ENCODE results near the gene SRGAP3. TPM values are rescaled to one million over a fixed set of nuclear protein-coding genes. Genes with fewer than 3 reads are reported as not detected.

Gene SRGAP3
- total and polyA plus RNA-seq, 2 donors (not counting 1 experiment from before 2014, with no cell fraction given): 0.92 to 12.4 TPM

DNA sequence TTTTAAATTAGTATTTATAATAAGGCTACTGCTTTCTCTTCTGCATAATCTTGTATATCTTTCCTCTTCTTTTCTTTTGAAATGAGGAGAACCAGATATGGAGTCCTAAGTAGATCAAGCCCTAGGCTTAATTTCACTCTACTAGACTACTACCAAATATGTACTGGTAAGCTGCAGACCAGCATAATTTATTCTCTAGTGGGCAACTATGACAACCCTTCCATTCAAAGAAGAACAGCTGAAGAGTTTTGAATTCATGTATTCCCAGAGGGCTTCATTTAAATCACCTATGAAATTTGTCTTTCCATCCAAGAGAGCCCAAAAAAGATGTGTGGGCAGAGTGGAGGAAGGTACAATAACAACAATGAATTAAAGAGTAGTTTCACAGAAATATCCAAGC, 296.1 kb downstream of the SRGAP3 start:
- Histone ChIP-seq H2AFZ (ENCODE audit: low read length) (no peak overlapping the region), H3K79me2 (ENCODE audit: control insufficient read depth, insufficient read depth, low read length) (peaks cover 30% of the 10 kb centered on the region), H3K4me2 (ENCODE audit: extremely low read depth, insufficient read depth, low read length) (no peak overlapping the region), H3K36me3 (ENCODE audit: control insufficient read depth, insufficient read depth, low read length) (no peaks in the 10 kb centered on the region), H3K9ac (ENCODE audit: insufficient read depth, low read length) (no peak overlapping the region), H4K20me1 (ENCODE audit: control insufficient read depth, extremely low read depth, insufficient read depth, low read length) (no peaks in the 10 kb centered on the region), H3K4me3 (replicated peaks in 1 of 4; ENCODE audit: control extremely low read depth in 1 of 4, insufficient read depth in 1 of 4, low read depth in 3 of 4, low read length in 4 of 4) (no peak overlapping the region), H3K9me3 (ENCODE audit: control insufficient read depth, insufficient read depth, low read depth, low read length) (no peaks in the 10 kb centered on the region), H3K27ac (ENCODE audit: insufficient read depth, low read length) (no peak overlapping the region), H3K4me1 (ENCODE audit: control insufficient read depth, extremely low read depth, insufficient read depth, low read length) (no peaks in the 10 kb centered on the region), H3K27me3 (ENCODE audit: control insufficient read depth, insufficient read depth, low read length) (no peaks in the 10 kb centered on the region)
- no peak for DNase-seq (ENCODE audit: low read depth in 2 of 2)
- no peak for TF ChIP-seq CTCF (conservative IDR thresholded peaks at IDR 0.05 in 1 of 2, IDR thresholded peaks at IDR 0.05 in 1 of 2; ENCODE audit: low read depth in 1 of 2, low read length in 2 of 2)
- no peak for TF ChIP-seq EZH2 (IDR thresholded peaks at IDR 0.05; ENCODE audit: low read length, missing control alignments)

GRCh38 chr3:8952130-8952529, 297.3 kb downstream of the SRGAP3 start:
- H2AFZ ChIP-seq (ENCODE audit: low read length): no peak overlapping the region
- H3K4me2 ChIP-seq (ENCODE audit: extremely low read depth, insufficient read depth, low read length): no peak overlapping the region
- H3K9ac ChIP-seq (ENCODE audit: insufficient read depth, low read length): no peak overlapping the region
- no peak overlapping the region for H3K27ac ChIP-seq (ENCODE audit: insufficient read depth, low read length)
- no peaks in the 10 kb centered on the region for H4K20me1 ChIP-seq (ENCODE audit: control insufficient read depth, extremely low read depth, insufficient read depth, low read length)
- TF ChIP-seq CTCF (conservative IDR thresholded peaks at IDR 0.05 in 1 of 2, IDR thresholded peaks at IDR 0.05 in 1 of 2; ENCODE audit: low read depth in 1 of 2, low read length in 2 of 2): no peak
- no peak for TF ChIP-seq EZH2 (IDR thresholded peaks at IDR 0.05; ENCODE audit: low read length, missing control alignments)
- H3K9me3 ChIP-seq (ENCODE audit: control insufficient read depth, insufficient read depth, low read depth, low read length): no peaks in the 10 kb centered on the region
- H3K4me1 ChIP-seq (ENCODE audit: control insufficient read depth, extremely low read depth, insufficient read depth, low read length): no peaks in the 10 kb centered on the region
- H3K27me3 ChIP-seq (ENCODE audit: control insufficient read depth, insufficient read depth, low read length): no peaks in the 10 kb centered on the region
- no peak overlapping the region for H3K4me3 ChIP-seq (replicated peaks in 1 of 4; ENCODE audit: control extremely low read depth in 1 of 4, insufficient read depth in 1 of 4, low read depth in 3 of 4, low read length in 4 of 4)
- H3K36me3 ChIP-seq (ENCODE audit: control insufficient read depth, insufficient read depth, low read length): no peaks in the 10 kb centered on the region
- DNase-seq (ENCODE audit: low read depth in 2 of 2): no peak
- peaks cover 30% of the 10 kb centered on the region for H3K79me2 ChIP-seq (ENCODE audit: control insufficient read depth, insufficient read depth, low read length)

GRCh38 chr3:8945890-8946600, 303.4 kb downstream of the SRGAP3 start:
- H3K9me3 ChIP-seq (ENCODE audit: control insufficient read depth, insufficient read depth, low read depth, low read length): no peaks in the 10 kb centered on the region
- no peak overlapping the region for H3K9ac ChIP-seq (ENCODE audit: insufficient read depth, low read length)
- DNase-seq (ENCODE audit: low read depth in 2 of 2): no peak
- no peaks in the 10 kb centered on the region for H3K36me3 ChIP-seq (ENCODE audit: control insufficient read depth, insufficient read depth, low read length)
- H3K4me3 ChIP-seq (replicated peaks in 1 of 4; ENCODE audit: control extremely low read depth in 1 of 4, insufficient read depth in 1 of 4, low read depth in 3 of 4, low read length in 4 of 4): no peak overlapping the region
- no peak overlapping the region for H2AFZ ChIP-seq (ENCODE audit: low read length)
- H3K79me2 ChIP-seq (ENCODE audit: control insufficient read depth, insufficient read depth, low read length): peaks cover 12% of the 10 kb centered on the region
- H4K20me1 ChIP-seq (ENCODE audit: control insufficient read depth, extremely low read depth, insufficient read depth, low read length): no peaks in the 10 kb centered on the region
- H3K4me1 ChIP-seq (ENCODE audit: control insufficient read depth, extremely low read depth, insufficient read depth, low read length): no peaks in the 10 kb centered on the region
- TF ChIP-seq CTCF (conservative IDR thresholded peaks at IDR 0.05 in 1 of 2, IDR thresholded peaks at IDR 0.05 in 1 of 2; ENCODE audit: low read depth in 1 of 2, low read length in 2 of 2): no peak
- no peak for TF ChIP-seq EZH2 (IDR thresholded peaks at IDR 0.05; ENCODE audit: low read length, missing control alignments)
- H3K27me3 ChIP-seq (ENCODE audit: control insufficient read depth, insufficient read depth, low read length): no peaks in the 10 kb centered on the region
- H3K27ac ChIP-seq (ENCODE audit: insufficient read depth, low read length): no peak overlapping the region
- H3K4me2 ChIP-seq (ENCODE audit: extremely low read depth, insufficient read depth, low read length): no peak overlapping the region
